Measurements from ENCODE around the gene KNDC1.
"Not testable (repeated sequence)": the region's sequence is repeated elsewhere in the genome, so short reads cannot be mapped to it uniquely, and the experiment has no call there.

DNA sequence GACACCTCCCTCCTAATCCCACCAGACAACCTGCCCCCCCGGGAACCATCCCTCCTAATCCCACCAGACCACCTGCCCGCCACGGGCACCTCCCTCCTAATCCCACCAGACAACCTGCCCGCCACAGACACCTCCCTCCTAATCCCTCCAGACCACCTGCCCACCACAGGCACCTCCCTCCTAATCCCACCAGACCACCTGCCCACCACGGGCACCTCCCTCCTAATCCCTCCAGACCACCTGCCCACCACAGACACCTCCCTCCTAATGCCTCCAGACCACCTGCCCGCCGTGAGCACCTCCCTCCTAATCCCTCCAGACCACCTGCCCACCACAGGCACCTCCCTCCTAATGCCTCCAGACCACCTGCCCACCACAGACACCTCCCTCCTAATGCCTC lies 48.4 kb upstream of the KNDC1 start:
- not testable (repeated sequence) for TF ChIP-seq POLR2A (IDR thresholded peaks at IDR 0.05; ENCODE audit: extremely low read depth, insufficient read length)
- TF ChIP-seq, protein P1, sequence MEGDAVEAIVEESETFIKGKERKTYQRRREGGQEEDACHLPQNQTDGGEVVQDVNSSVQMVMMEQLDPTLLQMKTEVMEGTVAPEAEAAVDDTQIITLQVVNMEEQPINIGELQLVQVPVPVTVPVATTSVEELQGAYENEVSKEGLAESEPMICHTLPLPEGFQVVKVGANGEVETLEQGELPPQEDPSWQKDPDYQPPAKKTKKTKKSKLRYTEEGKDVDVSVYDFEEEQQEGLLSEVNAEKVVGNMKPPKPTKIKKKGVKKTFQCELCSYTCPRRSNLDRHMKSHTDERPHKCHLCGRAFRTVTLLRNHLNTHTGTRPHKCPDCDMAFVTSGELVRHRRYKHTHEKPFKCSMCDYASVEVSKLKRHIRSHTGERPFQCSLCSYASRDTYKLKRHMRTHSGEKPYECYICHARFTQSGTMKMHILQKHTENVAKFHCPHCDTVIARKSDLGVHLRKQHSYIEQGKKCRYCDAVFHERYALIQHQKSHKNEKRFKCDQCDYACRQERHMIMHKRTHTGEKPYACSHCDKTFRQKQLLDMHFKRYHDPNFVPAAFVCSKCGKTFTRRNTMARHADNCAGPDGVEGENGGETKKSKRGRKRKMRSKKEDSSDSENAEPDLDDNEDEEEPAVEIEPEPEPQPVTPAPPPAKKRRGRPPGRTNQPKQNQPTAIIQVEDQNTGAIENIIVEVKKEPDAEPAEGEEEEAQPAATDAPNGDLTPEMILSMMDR (IDR thresholded peaks at IDR 0.05; ENCODE audit: low read depth, low read length): not testable (repeated sequence)
- TF ChIP-seq, protein P2, sequence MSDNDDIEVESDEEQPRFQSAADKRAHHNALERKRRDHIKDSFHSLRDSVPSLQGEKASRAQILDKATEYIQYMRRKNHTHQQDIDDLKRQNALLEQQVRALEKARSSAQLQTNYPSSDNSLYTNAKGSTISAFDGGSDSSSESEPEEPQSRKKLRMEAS (IDR thresholded peaks at IDR 0.05; ENCODE audit: low read depth, low read length): not testable (repeated sequence)

All from NB4 (cell line).